IMR-90 (cell line): ENCODE data around the gene GINS3.

Experiments used
- CEBPB ChIP-seq: IDR thresholded peaks from 2 replicates; pipeline ENCODE4 v1.6.1; 2012; ENCODE audit warnings: low read depth, low read length, improper control_type of control experiment
- MAFK ChIP-seq: IDR thresholded peaks from 2 replicates; pipeline ENCODE4 v1.6.1; 2012; ENCODE audit warnings: low read depth, low read length, improper control_type of control experiment
- MAZ ChIP-seq: IDR thresholded peaks from 2 replicates; pipeline ENCODE4 v1.6.1; 2012; ENCODE audit warnings: low read depth, mild to moderate bottlenecking, low read length, improper control_type of control experiment, moderate library complexity, borderline replicate concordance
- MXI1 ChIP-seq: IDR thresholded peaks from 2 replicates; pipeline ENCODE4 v1.6.1; 2012; ENCODE audit warnings: low read depth, mild to moderate bottlenecking, low read length, moderate library complexity, borderline replicate concordance
- POLR2A ChIP-seq: IDR thresholded peaks from 2 replicates; pipeline ENCODE4 v1.6.1; 2012; ENCODE audit warnings: mild to moderate bottlenecking, low read depth, low read length
- RAD21 ChIP-seq: IDR thresholded peaks from 2 replicates; pipeline ENCODE4 v1.6.1; 2012; ENCODE audit warnings: low read length, improper control_type of control experiment
- SMC3 ChIP-seq: fragments of 150-350 bp; IDR thresholded peaks from 2 replicates; pipeline ENCODE4 v1.6.1; 2016; ENCODE audit warnings: low read depth, mild to moderate bottlenecking, antibody characterized with exemption, low read length, moderate library complexity
- USF2 ChIP-seq: fragments of 150-350 bp; IDR thresholded peaks from 2 replicates; pipeline ENCODE4 v1.6.1; 2017; ENCODE audit warnings: mild to moderate bottlenecking, antibody characterized with exemption, low read length, low read depth
- TF ChIP-seq, protein P1 (sequence below): conservative IDR thresholded peaks from 2 replicates; pipeline ENCODE4 v1.5.1; 2012; ENCODE audit warnings: mild to moderate bottlenecking, low read depth, low read length, improper control_type of control experiment

GRCh38 chr16:58425245-58425644 is 33.0 kb downstream of the GINS3 start:
- TF ChIP-seq, protein P1, sequence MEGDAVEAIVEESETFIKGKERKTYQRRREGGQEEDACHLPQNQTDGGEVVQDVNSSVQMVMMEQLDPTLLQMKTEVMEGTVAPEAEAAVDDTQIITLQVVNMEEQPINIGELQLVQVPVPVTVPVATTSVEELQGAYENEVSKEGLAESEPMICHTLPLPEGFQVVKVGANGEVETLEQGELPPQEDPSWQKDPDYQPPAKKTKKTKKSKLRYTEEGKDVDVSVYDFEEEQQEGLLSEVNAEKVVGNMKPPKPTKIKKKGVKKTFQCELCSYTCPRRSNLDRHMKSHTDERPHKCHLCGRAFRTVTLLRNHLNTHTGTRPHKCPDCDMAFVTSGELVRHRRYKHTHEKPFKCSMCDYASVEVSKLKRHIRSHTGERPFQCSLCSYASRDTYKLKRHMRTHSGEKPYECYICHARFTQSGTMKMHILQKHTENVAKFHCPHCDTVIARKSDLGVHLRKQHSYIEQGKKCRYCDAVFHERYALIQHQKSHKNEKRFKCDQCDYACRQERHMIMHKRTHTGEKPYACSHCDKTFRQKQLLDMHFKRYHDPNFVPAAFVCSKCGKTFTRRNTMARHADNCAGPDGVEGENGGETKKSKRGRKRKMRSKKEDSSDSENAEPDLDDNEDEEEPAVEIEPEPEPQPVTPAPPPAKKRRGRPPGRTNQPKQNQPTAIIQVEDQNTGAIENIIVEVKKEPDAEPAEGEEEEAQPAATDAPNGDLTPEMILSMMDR, result no peak
- TF ChIP-seq RAD21 (no peak), CEBPB (no peak), SMC3 (no peak), MAFK (no peak), POLR2A (no peak), MAZ (no peak), USF2 (no peak), MXI1 (no peak)
